Mucosa of descending colon (tissue), 3 donors: ENCODE results near the gene POGLUT2. TPM values are rescaled to one million over a fixed set of nuclear protein-coding genes. Genes with fewer than 3 reads are reported as not detected.

ENCODE experiments used
- ATAC-seq: fragments of 200-7000 bp; cut with Tn5 transposase; one replicate; pipeline ENCODE4 v1.9.1; 2020; ENCODE audit warnings: mild to moderate bottlenecking, moderate library complexity
- DNase-seq, 3 donors: peaks; one replicate each; pipeline ENCODE4 v3.0.0-alpha.2; 2020
- H3K36me3 ChIP-seq: fragments of 200-600 bp; one replicate; pipeline ENCODE4 v1.8.0; 2021; ENCODE audit warnings: low read depth, mild to moderate bottlenecking
- H3K4me1 ChIP-seq: fragments of 200-600 bp; one replicate; pipeline ENCODE4 v1.8.0; 2021; ENCODE audit warnings: low read depth, mild to moderate bottlenecking
- H3K4me3 ChIP-seq: fragments of 200-600 bp; one replicate; pipeline ENCODE4 v1.8.0; 2021; ENCODE audit warnings: mild to moderate bottlenecking
- H3K9me3 ChIP-seq: fragments of 200-600 bp; one replicate; pipeline ENCODE4 v1.8.0; 2021; ENCODE audit warnings: mild to moderate bottlenecking
- CTCF ChIP-seq: fragments of 200-600 bp; IDR thresholded peaks from one replicate; pipeline ENCODE4 v1.8.0; 2022; ENCODE audit warnings: antibody characterized with exemption, mild to moderate bottlenecking
- intact Hi-C, 2 donors: fragments of 100-400 bp; cut with DNase I in 1 of 2; cut with micrococcal nuclease in 1 of 2; formaldehyde crosslinking; loops; one replicate each; pipeline versions ENCODE4 v1.11.0 to v1.11.1; 2022; cut with DNase I, micrococcal nuclease
- total RNA-seq, 3 donors: library from RNA; stranded (reverse); fragmentation: NEBNext Ultra II Directional in 2 of 3; extraction: Animal tissue kit (Norgen Biotek cat#: 25700) in 2 of 3; gene quantifications; one replicate each; pipeline versions ENCODE4 v1.2.1 to v1.2.4, GENCODE V29; 2021 to 2023
- donor health status: DM: no; HTN: no; CAD: no; lungs with moderate emphysema.
- donor health status: DM: no; HTN: no; CAD: no.
- donor health status: DM: no; HTN: yes; CAD: no.

POGLUT2 gene
- total RNA-seq, 3 donors from 2014 or later: 0.72 to 3.9 (median 1.7) TPM

DNA sequence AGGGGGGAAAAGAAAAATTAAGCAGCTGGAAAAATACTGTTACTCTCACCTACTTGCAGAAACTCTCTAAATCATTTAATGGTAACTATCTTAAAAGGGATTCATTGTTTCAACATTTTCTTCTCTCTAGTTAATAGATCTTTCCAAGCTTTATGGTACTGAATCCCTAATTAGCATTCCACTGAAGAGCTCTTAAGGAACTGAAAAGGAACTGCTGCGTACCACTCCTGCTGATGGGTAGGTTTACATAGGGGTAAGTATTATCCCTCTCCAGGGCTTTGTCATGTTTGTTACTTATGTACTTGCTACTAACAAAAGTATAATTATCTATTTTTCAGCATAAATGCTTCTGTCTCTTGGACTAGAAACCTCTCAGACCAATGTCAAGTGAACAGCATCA is 37.7 kb downstream of the POGLUT2 start:
- no peak for TF ChIP-seq CTCF
- H3K9me3 ChIP-seq: no peaks in the 10 kb centered on the region
- H3K4me1 ChIP-seq: no peaks in the 10 kb centered on the region
- H3K36me3 ChIP-seq: no peaks in the 10 kb centered on the region
- H3K4me3 ChIP-seq: no peak overlapping the region
- no peak for DNase-seq
- intact Hi-C loops: no loop called here
- no peak for ATAC-seq

DNA sequence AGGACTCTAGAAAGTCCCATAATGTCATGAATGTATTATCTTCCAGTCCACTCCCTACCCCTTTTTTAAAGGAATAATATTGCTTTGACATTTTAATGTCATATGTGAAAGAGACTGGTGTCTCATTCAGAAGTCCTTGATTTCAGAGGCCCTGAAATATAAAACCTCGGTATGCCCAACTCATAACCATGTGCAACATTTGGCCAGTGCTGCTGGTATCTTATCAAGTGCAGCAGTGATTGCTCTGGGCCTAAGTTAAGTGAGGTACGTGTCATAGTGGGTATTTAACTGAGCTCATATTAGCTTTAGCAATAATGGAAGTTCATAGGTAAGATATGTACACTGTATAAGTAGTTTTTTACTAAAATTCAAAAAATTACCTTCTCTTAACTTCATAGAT is 39.9 kb downstream of the POGLUT2 start:
- no peak for TF ChIP-seq CTCF
- H3K4me3 ChIP-seq: no peak overlapping the region
- ATAC-seq (no peak), DNase-seq (no peak)
- no peaks in the 10 kb centered on the region for H3K9me3 ChIP-seq
- H3K36me3 ChIP-seq: no peaks in the 10 kb centered on the region
- H3K4me1 ChIP-seq: no peaks in the 10 kb centered on the region
- intact Hi-C loops: no loop called here

- TF ChIP-seq CTCF: no peak
- intact Hi-C loops: no loop called here
- Histone ChIP-seq H3K4me3 (no peak overlapping the region), H3K9me3 (no peaks in the 10 kb centered on the region), H3K36me3 (no peaks in the 10 kb centered on the region), H3K4me1 (no peaks in the 10 kb centered on the region)
- no peak for DNase-seq
- no peak for ATAC-seq
Observed at GRCh38 chr13:102757006-102757405, 41.8 kb downstream of the POGLUT2 start.

- Histone ChIP-seq H3K4me3 (no peak overlapping the region), H3K4me1 (no peaks in the 10 kb centered on the region), H3K36me3 (no peaks in the 10 kb centered on the region), H3K9me3 (peaks cover 2% of the 10 kb centered on the region)
- no peak for DNase-seq
- intact Hi-C loops: no loop called here
- no peak for ATAC-seq
- no peak for TF ChIP-seq CTCF
Observed at GRCh38 chr13:102751886-102752285, 46.9 kb downstream of the POGLUT2 start.

- DNase-seq (no peak), ATAC-seq (no peak)
- H3K9me3 ChIP-seq: peaks cover 10% of the 10 kb centered on the region
- no peaks in the 10 kb centered on the region for H3K4me1 ChIP-seq
- H3K4me3 ChIP-seq: no peak overlapping the region
- intact Hi-C loops: no loop called here
- H3K36me3 ChIP-seq: no peaks in the 10 kb centered on the region
- TF ChIP-seq CTCF: no peak
Observed at GRCh38 chr13:102742506-102742905, 56.3 kb downstream of the POGLUT2 start.

DNA sequence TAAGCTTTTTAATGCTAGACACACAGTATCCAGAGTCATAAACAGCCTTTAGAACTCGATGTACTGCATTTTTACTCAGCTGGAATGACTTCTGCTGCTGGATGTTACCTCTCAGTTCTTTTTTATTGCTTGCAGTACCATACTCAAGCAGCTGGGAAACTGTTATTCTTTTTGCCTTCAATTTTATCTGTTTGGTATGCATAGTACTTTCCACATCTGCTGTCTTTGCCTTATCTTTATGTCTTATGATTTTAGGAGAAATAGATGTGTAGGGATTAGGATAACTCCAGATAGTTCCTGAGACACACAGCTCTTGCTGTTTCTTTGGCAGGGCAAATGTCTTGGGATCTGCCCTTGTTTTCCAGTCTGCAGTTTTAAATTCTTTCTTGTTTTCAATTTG is 56.7 kb downstream of the POGLUT2 start:
- H3K9me3 ChIP-seq: peaks cover 9% of the 10 kb centered on the region
- no peak for DNase-seq
- TF ChIP-seq CTCF: no peak
- ATAC-seq: no peak
- intact Hi-C loops: no loop called here
- no peak overlapping the region for H3K4me3 ChIP-seq
- no peaks in the 10 kb centered on the region for H3K36me3 ChIP-seq
- no peaks in the 10 kb centered on the region for H3K4me1 ChIP-seq
